K562 (cell line): ENCODE data around the gene TMEM129. TPM values are rescaled to one million over a fixed set of nuclear protein-coding genes. Genes with fewer than 3 reads are reported as not detected.

ENCODE experiments used
- DACH1 ChIP-seq: fragments of 450-650 bp; IDR thresholded peaks from 2 replicates; pipeline ENCODE4 v1.6.1; 2018; ENCODE audit not compliant: partially characterized antibody
- EP300 ChIP-seq: IDR thresholded peaks from 2 replicates; pipeline ENCODE4 v1.6.1; 2012; ENCODE audit warnings: low read length, improper control_type of control experiment
- FUS ChIP-seq: fragments of 200-400 bp; formaldehyde crosslinking; optimal IDR thresholded peaks from 2 replicates; pipeline ENCODE3; 2017; ENCODE audit warnings: low read depth, low read length
- GATA2 ChIP-seq: sonication (generic); formaldehyde crosslinking; IDR thresholded peaks from 2 replicates; pipeline ENCODE4 v1.4.0; 2020; ENCODE audit warnings: mild to moderate bottlenecking, missing genetic modification reagents
- NCOA1 ChIP-seq: fragments of 450-650 bp; IDR thresholded peaks from 2 replicates; pipeline ENCODE4 v1.6.1; 2016; ENCODE audit warnings: low read depth
- NR1H2 ChIP-seq: sonication (generic); formaldehyde crosslinking; IDR thresholded peaks from 2 replicates; pipeline ENCODE4 v1.4.0; 2020; ENCODE audit warnings: mild to moderate bottlenecking, missing genetic modification reagents
- PCBP1 ChIP-seq: fragments of 200-400 bp; formaldehyde crosslinking; IDR thresholded peaks from 2 replicates; pipeline ENCODE4 v1.6.1; 2018; ENCODE audit warnings: mild to moderate bottlenecking, low read depth, low read length; ENCODE audit not compliant: poor library complexity, severe bottlenecking
- RB1 ChIP-seq: fragments of 450-650 bp; IDR thresholded peaks from 2 replicates; pipeline ENCODE4 v1.6.1; 2017; ENCODE audit warnings: low read depth, mild to moderate bottlenecking
- SNIP1 ChIP-seq: fragments of 450-650 bp; IDR thresholded peaks from 2 replicates; pipeline ENCODE4 v1.7.1; 2017; ENCODE audit warnings: low read depth, mild to moderate bottlenecking
- ZNF134 ChIP-seq: fragments of 250-450 bp; sonication (Bioruptor Pico); conservative IDR thresholded peaks from 2 replicates; pipeline ENCODE4 v1.4.0; 2020
- ZNF57 ChIP-seq: fragments of 450-650 bp; formaldehyde crosslinking; IDR thresholded peaks from 2 replicates; pipeline ENCODE4 v1.4.0; 2020; ENCODE audit warnings: mild to moderate bottlenecking, moderate library complexity
- polyA plus RNA-seq, 8 experiments: library from polyadenylated mRNA; depleted of rRNA in 4 of 8; stranded (reverse) in 5 of 8; unstranded in 3 of 8; fragments of >200 nt; fragmentation: Nextera tagmentation in 2 of 8; fragmentation: Illumina TruSeq in 1 of 8; extraction: Ambion mirVana in 2 of 8; extraction: Trizol in 1 of 8; gene quantifications; 2 replicates each; pipeline versions ENCODE4 v1.2.1 to v1.2.3, GENCODE V29; 2011 to 2014; ENCODE audit warnings: inconsistent platforms in 1 of 8, missing spikeins in 1 of 8
- total RNA-seq, 7 experiments: library from RNA; depleted of rRNA in 6 of 7; stranded (reverse); fragments of >200 nt in 6 of 7; fragmentation: Illumina TruSeq in 2 of 7; extraction: Trizol in 2 of 7; gene quantifications; 2 replicates each; pipeline versions ENCODE4 v1.2.1 to v1.2.3, GENCODE V29; 2011 to 2021; ENCODE audit warnings: low replicate concordance in 1 of 7
- TF ChIP-seq, protein P1 (sequence below), 2 experiments: fragments of 200-800 bp in 1 of 2; sonication (Bioruptor generic) in 1 of 2; sonication (generic) in 1 of 2; formaldehyde crosslinking in 1 of 2; IDR thresholded peaks in 1 of 2; conservative IDR thresholded peaks in 1 of 2; 2 replicates each; pipeline versions ENCODE4 v1.5.0 to v1.6.1; 2016 to 2020; ENCODE audit warnings: missing compliant biosample characterization in 1 of 2, missing genetic modification characterization in 1 of 2, missing genetic modification reagents in 1 of 2
- TF ChIP-seq, protein P2 (sequence below): fragments of 450-650 bp; IDR thresholded peaks from 2 replicates; pipeline ENCODE4 v1.6.1; 2016; ENCODE audit warnings: antibody characterized with exemption
- TF ChIP-seq, protein P3 (sequence below): fragments of 250-450 bp; sonication (Bioruptor Pico); IDR thresholded peaks from 2 replicates; pipeline ENCODE4 v1.8.0; 2021; ENCODE audit warnings: mild to moderate bottlenecking, moderate library complexity
- TF ChIP-seq, protein P4 (sequence below): fragments of 450-650 bp; IDR thresholded peaks from 2 replicates; pipeline ENCODE4 v1.6.1; 2016; ENCODE audit warnings: missing biosample characterization, missing genetic modification characterization
- TF ChIP-seq, protein P5 (sequence below), 2 experiments: fragments of 150-350 bp in 1 of 2; IDR thresholded peaks; 2 replicates each; pipeline ENCODE4 v1.6.1; 2012 to 2016; ENCODE audit warnings: low read depth in 2 of 2, low read length in 2 of 2, mild to moderate bottlenecking in 1 of 2, moderate library complexity in 1 of 2
- TF ChIP-seq, protein P6 (sequence below): fragments of 450-650 bp; IDR thresholded peaks from one replicate; pipeline ENCODE4 v1.6.1; 2018; ENCODE audit warnings: mild to moderate bottlenecking, moderate library complexity; ENCODE audit not compliant: partially characterized antibody

Gene TMEM129
- total and polyA plus RNA-seq, 9 of the 15 experiments (the other 6 are each of a cell fraction or from before 2014, with no cell fraction given) = 0.34 to 47.2 (median 18.8) TPM

DNA sequence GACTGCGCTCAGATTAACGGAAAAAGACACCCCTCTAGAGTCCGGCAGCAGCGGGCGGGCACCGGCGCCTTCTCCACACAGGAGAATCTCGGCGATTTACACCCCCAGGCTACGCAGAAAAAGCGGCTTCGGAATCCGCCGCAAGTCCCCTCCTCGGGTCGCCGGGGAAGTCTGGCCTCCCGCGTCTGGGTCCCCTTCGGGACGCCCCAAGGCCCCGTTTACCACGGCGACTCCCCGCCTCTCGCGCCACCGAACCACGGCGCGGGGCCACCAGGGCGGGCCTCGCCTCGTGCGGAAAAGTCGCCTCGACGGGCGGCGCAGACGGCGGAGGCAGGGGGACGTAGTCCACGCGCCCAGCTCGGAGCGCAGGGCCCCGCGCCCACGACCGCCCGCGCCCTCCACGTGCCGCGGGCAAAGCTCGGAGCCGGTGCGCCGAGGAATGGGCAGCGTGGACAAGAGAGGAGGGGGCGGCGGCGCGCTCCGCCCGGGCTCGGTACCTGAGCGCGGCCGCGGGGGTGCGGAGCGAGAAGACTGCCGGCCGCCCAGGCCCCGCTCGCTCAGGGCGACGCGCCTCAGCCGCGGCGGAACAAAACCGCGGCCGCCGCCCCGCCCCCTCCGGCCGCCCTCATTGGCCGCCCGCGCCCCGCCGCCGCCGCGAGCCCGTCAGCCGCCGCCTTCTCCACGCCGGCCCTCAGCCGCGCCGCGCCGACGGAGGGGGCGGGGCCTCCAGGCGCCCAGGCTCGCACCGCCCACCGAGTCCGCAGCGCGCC lies 37.2 kb downstream of the TMEM129 start, which contains the start of gene FAM53A (continued):
- TF ChIP-seq, protein P1, sequence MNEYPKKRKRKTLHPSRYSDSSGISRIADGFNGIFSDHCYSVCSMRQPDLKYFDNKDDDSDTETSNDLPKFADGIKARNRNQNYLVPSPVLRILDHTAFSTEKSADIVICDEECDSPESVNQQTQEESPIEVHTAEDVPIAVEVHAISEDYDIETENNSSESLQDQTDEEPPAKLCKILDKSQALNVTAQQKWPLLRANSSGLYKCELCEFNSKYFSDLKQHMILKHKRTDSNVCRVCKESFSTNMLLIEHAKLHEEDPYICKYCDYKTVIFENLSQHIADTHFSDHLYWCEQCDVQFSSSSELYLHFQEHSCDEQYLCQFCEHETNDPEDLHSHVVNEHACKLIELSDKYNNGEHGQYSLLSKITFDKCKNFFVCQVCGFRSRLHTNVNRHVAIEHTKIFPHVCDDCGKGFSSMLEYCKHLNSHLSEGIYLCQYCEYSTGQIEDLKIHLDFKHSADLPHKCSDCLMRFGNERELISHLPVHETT (CRISPR knock-in tag; conservative IDR thresholded peaks at IDR 0.05 in 1 of 2, IDR thresholded peaks at IDR 0.05 in 1 of 2) = peak; percentile 84 to 86; a peak in 2 of 4 replicates
- TF ChIP-seq, protein P2, sequence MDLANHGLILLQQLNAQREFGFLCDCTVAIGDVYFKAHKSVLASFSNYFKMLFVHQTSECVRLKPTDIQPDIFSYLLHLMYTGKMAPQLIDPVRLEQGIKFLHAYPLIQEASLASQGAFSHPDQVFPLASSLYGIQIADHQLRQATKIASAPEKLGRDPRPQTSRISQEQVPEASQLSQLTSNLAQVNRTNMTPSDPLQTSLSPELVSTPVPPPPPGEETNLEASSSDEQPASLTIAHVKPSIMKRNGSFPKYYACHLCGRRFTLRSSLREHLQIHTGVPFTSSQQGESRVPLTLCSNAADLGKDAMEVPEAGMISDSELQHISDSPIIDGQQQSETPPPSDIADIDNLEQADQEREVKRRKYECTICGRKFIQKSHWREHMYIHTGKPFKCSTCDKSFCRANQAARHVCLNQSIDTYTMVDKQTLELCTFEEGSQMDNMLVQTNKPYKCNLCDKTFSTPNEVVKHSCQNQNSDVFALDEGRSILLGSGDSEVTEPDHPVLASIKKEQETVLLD = no peak
- TF ChIP-seq, protein P3, sequence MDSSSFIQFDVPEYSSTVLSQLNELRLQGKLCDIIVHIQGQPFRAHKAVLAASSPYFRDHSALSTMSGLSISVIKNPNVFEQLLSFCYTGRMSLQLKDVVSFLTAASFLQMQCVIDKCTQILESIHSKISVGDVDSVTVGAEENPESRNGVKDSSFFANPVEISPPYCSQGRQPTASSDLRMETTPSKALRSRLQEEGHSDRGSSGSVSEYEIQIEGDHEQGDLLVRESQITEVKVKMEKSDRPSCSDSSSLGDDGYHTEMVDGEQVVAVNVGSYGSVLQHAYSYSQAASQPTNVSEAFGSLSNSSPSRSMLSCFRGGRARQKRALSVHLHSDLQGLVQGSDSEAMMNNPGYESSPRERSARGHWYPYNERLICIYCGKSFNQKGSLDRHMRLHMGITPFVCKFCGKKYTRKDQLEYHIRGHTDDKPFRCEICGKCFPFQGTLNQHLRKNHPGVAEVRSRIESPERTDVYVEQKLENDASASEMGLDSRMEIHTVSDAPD (CRISPR knock-in tag) = no peak
- TF ChIP-seq, protein P4, sequence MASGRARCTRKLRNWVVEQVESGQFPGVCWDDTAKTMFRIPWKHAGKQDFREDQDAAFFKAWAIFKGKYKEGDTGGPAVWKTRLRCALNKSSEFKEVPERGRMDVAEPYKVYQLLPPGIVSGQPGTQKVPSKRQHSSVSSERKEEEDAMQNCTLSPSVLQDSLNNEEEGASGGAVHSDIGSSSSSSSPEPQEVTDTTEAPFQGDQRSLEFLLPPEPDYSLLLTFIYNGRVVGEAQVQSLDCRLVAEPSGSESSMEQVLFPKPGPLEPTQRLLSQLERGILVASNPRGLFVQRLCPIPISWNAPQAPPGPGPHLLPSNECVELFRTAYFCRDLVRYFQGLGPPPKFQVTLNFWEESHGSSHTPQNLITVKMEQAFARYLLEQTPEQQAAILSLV (tag) = no peak
- no peak for TF ChIP-seq EP300
- no peak for TF ChIP-seq NR1H2 (CRISPR knock-in tag)
- no peak for TF ChIP-seq GATA2 (CRISPR knock-in tag)
- no peak for TF ChIP-seq PCBP1
- no peak for TF ChIP-seq NCOA1
- TF ChIP-seq SNIP1 = no peak
- no peak for TF ChIP-seq ZNF134 (CRISPR knock-in tag)
- TF ChIP-seq FUS = no peak
- TF ChIP-seq, protein P5, sequence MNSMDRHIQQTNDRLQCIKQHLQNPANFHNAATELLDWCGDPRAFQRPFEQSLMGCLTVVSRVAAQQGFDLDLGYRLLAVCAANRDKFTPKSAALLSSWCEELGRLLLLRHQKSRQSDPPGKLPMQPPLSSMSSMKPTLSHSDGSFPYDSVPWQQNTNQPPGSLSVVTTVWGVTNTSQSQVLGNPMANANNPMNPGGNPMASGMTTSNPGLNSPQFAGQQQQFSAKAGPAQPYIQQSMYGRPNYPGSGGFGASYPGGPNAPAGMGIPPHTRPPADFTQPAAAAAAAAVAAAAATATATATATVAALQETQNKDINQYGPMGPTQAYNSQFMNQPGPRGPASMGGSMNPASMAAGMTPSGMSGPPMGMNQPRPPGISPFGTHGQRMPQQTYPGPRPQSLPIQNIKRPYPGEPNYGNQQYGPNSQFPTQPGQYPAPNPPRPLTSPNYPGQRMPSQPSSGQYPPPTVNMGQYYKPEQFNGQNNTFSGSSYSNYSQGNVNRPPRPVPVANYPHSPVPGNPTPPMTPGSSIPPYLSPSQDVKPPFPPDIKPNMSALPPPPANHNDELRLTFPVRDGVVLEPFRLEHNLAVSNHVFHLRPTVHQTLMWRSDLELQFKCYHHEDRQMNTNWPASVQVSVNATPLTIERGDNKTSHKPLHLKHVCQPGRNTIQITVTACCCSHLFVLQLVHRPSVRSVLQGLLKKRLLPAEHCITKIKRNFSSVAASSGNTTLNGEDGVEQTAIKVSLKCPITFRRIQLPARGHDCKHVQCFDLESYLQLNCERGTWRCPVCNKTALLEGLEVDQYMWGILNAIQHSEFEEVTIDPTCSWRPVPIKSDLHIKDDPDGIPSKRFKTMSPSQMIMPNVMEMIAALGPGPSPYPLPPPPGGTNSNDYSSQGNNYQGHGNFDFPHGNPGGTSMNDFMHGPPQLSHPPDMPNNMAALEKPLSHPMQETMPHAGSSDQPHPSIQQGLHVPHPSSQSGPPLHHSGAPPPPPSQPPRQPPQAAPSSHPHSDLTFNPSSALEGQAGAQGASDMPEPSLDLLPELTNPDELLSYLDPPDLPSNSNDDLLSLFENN (IDR thresholded peaks at IDR 0.05; ENCODE audit: low read depth in 2 of 2, low read length in 2 of 2) = no peak
- TF ChIP-seq RB1 = no peak; the same call in 1 of the 2 replicates
- no peak for TF ChIP-seq DACH1
- TF ChIP-seq, protein P6, sequence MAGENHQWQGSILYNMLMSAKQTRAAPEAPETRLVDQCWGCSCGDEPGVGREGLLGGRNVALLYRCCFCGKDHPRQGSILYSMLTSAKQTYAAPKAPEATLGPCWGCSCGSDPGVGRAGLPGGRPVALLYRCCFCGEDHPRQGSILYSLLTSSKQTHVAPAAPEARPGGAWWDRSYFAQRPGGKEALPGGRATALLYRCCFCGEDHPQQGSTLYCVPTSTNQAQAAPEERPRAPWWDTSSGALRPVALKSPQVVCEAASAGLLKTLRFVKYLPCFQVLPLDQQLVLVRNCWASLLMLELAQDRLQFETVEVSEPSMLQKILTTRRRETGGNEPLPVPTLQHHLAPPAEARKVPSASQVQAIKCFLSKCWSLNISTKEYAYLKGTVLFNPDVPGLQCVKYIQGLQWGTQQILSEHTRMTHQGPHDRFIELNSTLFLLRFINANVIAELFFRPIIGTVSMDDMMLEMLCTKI = no peak
- TF ChIP-seq ZNF57 (CRISPR knock-in tag) = no peak
